Breast epithelium (tissue), 4 donors: ENCODE results near the gene FANCC. TPM values are rescaled to one million over a fixed set of nuclear protein-coding genes. Genes with fewer than 3 reads are reported as not detected.

Experiments used
- DNase-seq, 2 donors: peaks; one replicate each; pipeline ENCODE4 v3.0.0-alpha.2; 2019; ENCODE audit warnings: low spot score in 2 of 2
- H3K27ac ChIP-seq, 2 donors: fragments of 200-600 bp; sonication (generic) in 1 of 2; one replicate each; pipeline ENCODE4 v1.5.1; 2016 to 2019; ENCODE audit warnings: mild to moderate bottlenecking in 1 of 2
- H3K27me3 ChIP-seq, 2 donors: fragments of 200-600 bp; sonication (generic) in 1 of 2; one replicate each; pipeline versions ENCODE4 v1.5.1 to v1.6.0; 2017 to 2019; ENCODE audit warnings: control low read depth in 1 of 2, mild to moderate bottlenecking in 1 of 2
- H3K36me3 ChIP-seq: fragments of 200-600 bp; one replicate; pipeline ENCODE4 v1.5.1; 2019
- H3K4me1 ChIP-seq, 2 donors: fragments of 200-600 bp; sonication (generic); one replicate each; pipeline ENCODE4 v1.5.1; 2016 to 2019; ENCODE audit warnings: control low read depth in 1 of 2
- H3K4me3 ChIP-seq, 3 donors: fragments of 200-600 bp; sonication (generic); 1 replicate in 2 of 3; 2 replicates in 1 of 3; pipeline ENCODE4 v1.5.1; 2016 to 2019; ENCODE audit warnings: mild to moderate bottlenecking in 3 of 3, moderate library complexity in 2 of 3
- H3K9me3 ChIP-seq, 2 donors: fragments of 200-600 bp; sonication (generic) in 1 of 2; one replicate each; pipeline ENCODE4 v1.5.1; 2016 to 2019; ENCODE audit warnings: control low read depth in 1 of 2
- CTCF ChIP-seq, 3 donors: fragments of 450-650 bp; IDR thresholded peaks; one replicate each; pipeline ENCODE4 v1.5.1; 2016 to 2017; ENCODE audit warnings: antibody characterized with exemption in 3 of 3, mild to moderate bottlenecking in 3 of 3, moderate library complexity in 3 of 3
- POLR2A ChIP-seq: fragments of 450-650 bp; IDR thresholded peaks from one replicate; pipeline ENCODE4 v1.6.1; 2016; ENCODE audit warnings: antibody characterized with exemption, mild to moderate bottlenecking, moderate library complexity
- POLR2AphosphoS5 ChIP-seq, 3 donors: sonication (generic); formaldehyde crosslinking; IDR thresholded peaks; one replicate each; pipeline ENCODE4 v1.6.1; 2017; ENCODE audit warnings: antibody characterized with exemption in 3 of 3
- intact Hi-C: fragments of 100-400 bp; cut with DNase I; formaldehyde crosslinking; loops from one replicate; pipeline ENCODE4 v1.15.1; 2023; ENCODE audit warnings: low total_unique reads
- total RNA-seq, 3 donors: library from RNA; depleted of rRNA; stranded (reverse); fragments of >200 nt; gene quantifications; one replicate each; pipeline ENCODE4 v1.1.0, GENCODE V29; 2016

FANCC gene
- total RNA-seq, 3 donors from 2014 or later = 4.2 to 11.4 (median 9.2) TPM

GRCh38 chr9:95181226-95181818 is 136.2 kb downstream of the FANCC start:
- H3K36me3 ChIP-seq = no peaks in the 10 kb centered on the region
- H3K9me3 ChIP-seq = no peaks in the 10 kb centered on the region
- H3K27ac ChIP-seq = no peak overlapping the region
- TF ChIP-seq CTCF (IDR thresholded peaks at IDR 0.05) = peak in 1 of 3 donors; percentile 22
- TF ChIP-seq POLR2A = no peak
- no peak overlapping the region for H3K4me3 ChIP-seq
- no peak for DNase-seq
- intact Hi-C loops = no loop called here
- H3K27me3 ChIP-seq = no peaks in the 10 kb centered on the region
- no peaks in the 10 kb centered on the region for H3K4me1 ChIP-seq

GRCh38 chr9:95177617-95178016 is 139.9 kb downstream of the FANCC start:
- no peaks in the 10 kb centered on the region for H3K27me3 ChIP-seq
- intact Hi-C loops = no loop called here

GRCh38 chr9:95176755-95177319 is 140.7 kb downstream of the FANCC start:
- no peak for TF ChIP-seq CTCF (IDR thresholded peaks at IDR 0.05)
- TF ChIP-seq POLR2AphosphoS5 (IDR thresholded peaks at IDR 0.05) = no peak
- no peak for TF ChIP-seq POLR2A
- H3K4me1 ChIP-seq = no peaks in the 10 kb centered on the region
- no peaks in the 10 kb centered on the region for H3K9me3 ChIP-seq
- no peak for DNase-seq
- no peaks in the 10 kb centered on the region for H3K27me3 ChIP-seq
- no peaks in the 10 kb centered on the region for H3K36me3 ChIP-seq
- H3K27ac ChIP-seq = no peak overlapping the region
- no peak overlapping the region for H3K4me3 ChIP-seq
- intact Hi-C loops = no loop called here

More at GRCh38 chr9:95177617-95178016, 139.9 kb downstream of the FANCC start:
- H3K27ac ChIP-seq = no peak overlapping the region
- H3K4me3 ChIP-seq = no peak overlapping the region
- no peak for TF ChIP-seq CTCF (IDR thresholded peaks at IDR 0.05)
- TF ChIP-seq POLR2AphosphoS5 (IDR thresholded peaks at IDR 0.05) = no peak
- TF ChIP-seq POLR2A = no peak
- no peak for DNase-seq
- no peaks in the 10 kb centered on the region for H3K36me3 ChIP-seq
- no peaks in the 10 kb centered on the region for H3K9me3 ChIP-seq
- H3K4me1 ChIP-seq = no peaks in the 10 kb centered on the region

- Histone ChIP-seq H3K9me3 (no peaks in the 10 kb centered on the region), H3K27me3 (no peaks in the 10 kb centered on the region), H3K4me3 (no peak overlapping the region), H3K27ac (no peak overlapping the region), H3K36me3 (no peaks in the 10 kb centered on the region), H3K4me1 (no peaks in the 10 kb centered on the region)
- TF ChIP-seq POLR2A (no peak), CTCF (IDR thresholded peaks at IDR 0.05) (no peak), POLR2AphosphoS5 (IDR thresholded peaks at IDR 0.05) (no peak)
- DNase-seq = no peak
- intact Hi-C loops = no loop called here
Measured at GRCh38 chr9:95175523-95175922, 142.0 kb downstream of the FANCC start.

- DNase-seq = no peak
- Histone ChIP-seq H3K4me3 (no peak overlapping the region), H3K27me3 (no peaks in the 10 kb centered on the region), H3K36me3 (no peaks in the 10 kb centered on the region), H3K9me3 (no peaks in the 10 kb centered on the region), H3K27ac (no peak overlapping the region), H3K4me1 (no peaks in the 10 kb centered on the region)
- TF ChIP-seq CTCF (IDR thresholded peaks at IDR 0.05) = no peak
- intact Hi-C loops = no loop called here
Measured at GRCh38 chr9:95174038-95174437, 143.5 kb downstream of the FANCC start.
